Glutamatergic neuron (in vitro differentiated cells): ENCODE results near the gene NDUFS3. TPM values are rescaled to one million over a fixed set of nuclear protein-coding genes. Genes with fewer than 3 reads are reported as not detected.

Experiments used
- DNase-seq: peaks from one replicate; pipeline ENCODE4 v3.0.0; 2022
- H3K27ac Mint-ChIP-seq: one replicate; pipeline ENCODE4 v1.8.0; 2020; ENCODE audit warnings: mild to moderate bottlenecking, mixed read lengths, inconsistent platforms; ENCODE audit not compliant: unreplicated experiment
- H3K27me3 Mint-ChIP-seq: one replicate; pipeline ENCODE4 v1.8.0; 2020; ENCODE audit warnings: mild to moderate bottlenecking, moderate library complexity, mixed read lengths, inconsistent platforms; ENCODE audit not compliant: unreplicated experiment
- H3K36me3 Mint-ChIP-seq: one replicate; pipeline ENCODE4 v1.8.0; 2020; ENCODE audit warnings: mild to moderate bottlenecking, mixed read lengths, inconsistent platforms; ENCODE audit not compliant: unreplicated experiment
- H3K4me1 Mint-ChIP-seq: one replicate; pipeline ENCODE4 v1.8.0; 2020; ENCODE audit warnings: mild to moderate bottlenecking, low read depth, mixed read lengths, inconsistent platforms; ENCODE audit not compliant: unreplicated experiment
- H3K4me3 Mint-ChIP-seq: one replicate; pipeline ENCODE4 v1.8.0; 2020; ENCODE audit warnings: mild to moderate bottlenecking, mixed read lengths, inconsistent platforms; ENCODE audit not compliant: unreplicated experiment
- H3K9me3 Mint-ChIP-seq: one replicate; pipeline ENCODE4 v1.8.0; 2020; ENCODE audit warnings: mild to moderate bottlenecking, moderate library complexity, mixed read lengths, inconsistent platforms; ENCODE audit not compliant: unreplicated experiment
- total RNA-seq: library from RNA; stranded (reverse); fragmentation: NEBNext Ultra II Directional; extraction: Animal tissue kit (Norgen Biotek cat#: 25700); gene quantifications from one replicate; pipeline ENCODE4 v1.2.1, GENCODE V29; 2021; ENCODE audit not compliant: unreplicated experiment
- TF ChIP-seq, protein P1 (sequence below): fragments of 200-600 bp; sonication (generic); IDR thresholded peaks from one replicate; pipeline ENCODE4 v1.5.0; 2021; ENCODE audit not compliant: partially characterized antibody, unreplicated experiment

NDUFS3 gene
- total RNA-seq, 1 donor from 2014 or later: 122 TPM

DNA sequence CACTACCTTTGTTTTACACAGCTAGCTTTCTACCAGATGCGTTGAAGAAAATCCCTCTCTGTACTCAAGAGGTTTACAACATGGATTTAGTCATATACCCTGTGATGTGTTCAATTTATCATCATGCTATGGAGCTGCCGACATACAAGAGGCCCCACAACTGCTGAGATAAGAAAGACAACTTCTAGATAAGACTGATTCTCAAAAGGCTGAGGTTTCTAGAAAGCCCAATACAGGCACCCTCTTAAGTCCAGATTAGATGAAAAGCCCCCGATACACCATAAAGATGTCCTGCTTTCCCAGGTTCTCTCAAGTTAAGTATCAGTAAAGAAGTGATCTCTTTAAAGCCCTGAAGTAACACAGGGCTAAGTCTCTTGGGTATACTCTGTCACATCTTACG, 49.2 kb downstream of the NDUFS3 start:
- no peak for DNase-seq
- no peak overlapping the region for H3K4me3 Mint-ChIP-seq
- H3K27me3 Mint-ChIP-seq: peaks cover 2% of the 10 kb centered on the region
- no peaks in the 10 kb centered on the region for H3K9me3 Mint-ChIP-seq
- H3K4me1 Mint-ChIP-seq: no peaks in the 10 kb centered on the region
- H3K27ac Mint-ChIP-seq: no peak overlapping the region
- TF ChIP-seq, protein P1, sequence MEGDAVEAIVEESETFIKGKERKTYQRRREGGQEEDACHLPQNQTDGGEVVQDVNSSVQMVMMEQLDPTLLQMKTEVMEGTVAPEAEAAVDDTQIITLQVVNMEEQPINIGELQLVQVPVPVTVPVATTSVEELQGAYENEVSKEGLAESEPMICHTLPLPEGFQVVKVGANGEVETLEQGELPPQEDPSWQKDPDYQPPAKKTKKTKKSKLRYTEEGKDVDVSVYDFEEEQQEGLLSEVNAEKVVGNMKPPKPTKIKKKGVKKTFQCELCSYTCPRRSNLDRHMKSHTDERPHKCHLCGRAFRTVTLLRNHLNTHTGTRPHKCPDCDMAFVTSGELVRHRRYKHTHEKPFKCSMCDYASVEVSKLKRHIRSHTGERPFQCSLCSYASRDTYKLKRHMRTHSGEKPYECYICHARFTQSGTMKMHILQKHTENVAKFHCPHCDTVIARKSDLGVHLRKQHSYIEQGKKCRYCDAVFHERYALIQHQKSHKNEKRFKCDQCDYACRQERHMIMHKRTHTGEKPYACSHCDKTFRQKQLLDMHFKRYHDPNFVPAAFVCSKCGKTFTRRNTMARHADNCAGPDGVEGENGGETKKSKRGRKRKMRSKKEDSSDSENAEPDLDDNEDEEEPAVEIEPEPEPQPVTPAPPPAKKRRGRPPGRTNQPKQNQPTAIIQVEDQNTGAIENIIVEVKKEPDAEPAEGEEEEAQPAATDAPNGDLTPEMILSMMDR: no peak
- H3K36me3 Mint-ChIP-seq: no peaks in the 10 kb centered on the region

DNA sequence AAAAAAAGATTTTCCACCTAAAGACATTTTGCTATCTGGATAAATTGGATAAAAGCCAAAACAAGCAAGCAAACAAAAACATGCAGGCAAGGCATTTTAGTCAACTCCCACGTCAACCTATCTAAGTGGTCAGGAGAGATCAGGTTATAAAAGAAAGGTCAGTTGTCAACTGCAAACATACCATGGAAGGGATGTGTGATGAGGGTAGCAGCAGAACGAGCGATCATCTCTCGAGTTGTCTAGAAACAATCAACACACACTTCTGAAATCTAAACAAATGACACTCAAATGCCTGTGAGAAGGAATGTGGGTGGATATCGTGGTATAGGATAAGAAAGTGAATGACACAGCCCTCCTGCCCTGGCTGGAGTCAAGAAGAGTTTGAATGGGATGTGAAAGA, 52.6 kb downstream of the NDUFS3 start:
- no peak for DNase-seq
- Mint-ChIP-seq H3K36me3 (peaks cover 5% of the 10 kb centered on the region), H3K4me1 (no peaks in the 10 kb centered on the region), H3K27ac (no peak overlapping the region), H3K9me3 (no peaks in the 10 kb centered on the region), H3K27me3 (peaks cover 2% of the 10 kb centered on the region), H3K4me3 (no peak overlapping the region)
- TF ChIP-seq, protein P1: no peak

Other genes with a start within 250 kb of the NDUFS3 start
- not detected for gene MYBPC3, start 226.4 kb upstream of the NDUFS3 start, total RNA-seq
- not detected for gene SPI1, start 200.5 kb upstream of the NDUFS3 start, total RNA-seq
- gene SLC39A13, start 170.5 kb upstream of the NDUFS3 start, total RNA-seq: 60.0 TPM
- gene PSMC3, start 152.6 kb upstream of the NDUFS3 start, total RNA-seq: 112 TPM
- gene RAPSN, start 129.9 kb upstream of the NDUFS3 start, total RNA-seq: 0.54 TPM
- gene CELF1, start 25.9 kb upstream of the NDUFS3 start, total RNA-seq: 261 TPM
- gene PTPMT1, start 13.5 kb upstream of the NDUFS3 start, total RNA-seq: 27.5 TPM
- 11.1 TPM for gene KBTBD4, start 104 bp upstream of the NDUFS3 start, total RNA-seq
- not detected for gene FAM180B, start 7.6 kb downstream of the NDUFS3 start, total RNA-seq
- 7.0 TPM for gene C1QTNF4, start 15.3 kb downstream of the NDUFS3 start, total RNA-seq
- gene MTCH2, start 63.5 kb downstream of the NDUFS3 start, total RNA-seq: 144 TPM
- 1.7 TPM for gene AGBL2, start 136.3 kb downstream of the NDUFS3 start, total RNA-seq
- 101 TPM for gene FNBP4, start 188.3 kb downstream of the NDUFS3 start, total RNA-seq